Neural cell (in vitro differentiated cells): Measurements from ENCODE around the gene IL1R2. TPM values are rescaled to one million over a fixed set of nuclear protein-coding genes. Genes with fewer than 3 reads are reported as not detected.

ENCODE experiments used
- H2AFZ ChIP-seq: fragments of 200-600, 300-800 bp; sonication (generic), shearing (Covaris generic); 2 replicates; pipeline ENCODE4 v1.6.0; 2014; ENCODE audit warnings: low read depth, mild to moderate bottlenecking, antibody characterized with exemption, low read length, moderate library complexity
- H3F3A ChIP-seq: fragments of 200-600 bp; shearing (Covaris generic); 2 replicates; pipeline ENCODE4 v1.6.1; 2016; ENCODE audit warnings: mild to moderate bottlenecking, moderate library complexity, mixed read lengths, antibody characterized with exemption, low read length; ENCODE audit not compliant: insufficient read depth, poor library complexity, severe bottlenecking
- H3K27ac ChIP-seq: fragments of 200-600, 300-800 bp; sonication (generic), shearing (Covaris generic); 2 replicates; pipeline ENCODE4 v1.5.1; 2014; ENCODE audit warnings: mild to moderate bottlenecking, low read length, moderate library complexity
- H3K27me3 ChIP-seq: fragments of 300-800, 200-600 bp; sonication (generic), shearing (Covaris generic); 2 replicates; pipeline ENCODE4 v1.6.0; 2014; ENCODE audit warnings: mild to moderate bottlenecking, low read depth, low read length, moderate library complexity; ENCODE audit not compliant: insufficient read depth
- H3K36me3 ChIP-seq: fragments of 300-800, 200-600 bp; sonication (generic), shearing (Covaris generic); 2 replicates; pipeline ENCODE4 v1.5.1; 2014; ENCODE audit warnings: mild to moderate bottlenecking, antibody characterized with exemption, low read length, moderate library complexity; ENCODE audit not compliant: insufficient read depth
- H3K4me2 ChIP-seq: fragments of 300-800, 200-600 bp; sonication (generic), shearing (Covaris generic); 2 replicates; pipeline ENCODE4 v1.6.0; 2014; ENCODE audit warnings: mild to moderate bottlenecking, low read length
- H3K4me3 ChIP-seq: fragments of 300-800, 200-600 bp; sonication (generic), shearing (Covaris generic); 2 replicates; pipeline ENCODE4 v1.5.1; 2014; ENCODE audit warnings: mild to moderate bottlenecking, low read length, moderate library complexity
- H3K79me2 ChIP-seq: fragments of 200-600 bp; shearing (Covaris generic); replicated peaks from 2 replicates; pipeline ENCODE4 v1.6.0; 2014; ENCODE audit warnings: mild to moderate bottlenecking, low read length, moderate library complexity; ENCODE audit not compliant: insufficient read depth
- H3K9ac ChIP-seq: fragments of 300-800, 200-600 bp; sonication (generic), shearing (Covaris generic); 2 replicates; pipeline ENCODE4 v1.6.1; 2016; ENCODE audit warnings: mild to moderate bottlenecking, low read length, mixed read lengths
- H3K9me2 ChIP-seq: fragments of 200-600 bp; shearing (Covaris generic); 2 replicates; pipeline ENCODE4 v1.6.1; 2016; ENCODE audit warnings: mild to moderate bottlenecking, low read length, mixed read lengths; ENCODE audit not compliant: insufficient read depth
- H3K9me3 ChIP-seq: fragments of 200-600, 300-800 bp; sonication (generic), shearing (Covaris generic); 2 replicates; pipeline ENCODE4 v1.6.1; 2016; ENCODE audit warnings: mild to moderate bottlenecking, mixed run types, low read length, moderate library complexity, mixed read lengths
- H4K20me1 ChIP-seq: fragments of 200-600 bp; shearing (Covaris generic); 2 replicates; pipeline ENCODE4 v1.6.1; 2016; ENCODE audit warnings: mild to moderate bottlenecking, mixed run types; ENCODE audit not compliant: insufficient read depth
- CTCF ChIP-seq: fragments of 450-650 bp; IDR thresholded peaks from 2 replicates; pipeline ENCODE4 v1.5.1; 2014; ENCODE audit warnings: antibody characterized with exemption, mild to moderate bottlenecking, moderate library complexity; ENCODE audit not compliant: poor library complexity, severe bottlenecking
- EP300 ChIP-seq: fragments of 450-650 bp; conservative IDR thresholded peaks from 2 replicates; pipeline ENCODE4 v1.6.1; 2014; ENCODE audit warnings: antibody characterized with exemption, mild to moderate bottlenecking, moderate library complexity; ENCODE audit not compliant: poor library complexity, severe bottlenecking
- EZH2 ChIP-seq: fragments of 200-600, 300-800 bp; shearing (Covaris generic), sonication (generic); IDR thresholded peaks from 2 replicates; pipeline ENCODE4 v1.6.1; 2014; ENCODE audit warnings: antibody characterized with exemption, low read length, borderline replicate concordance, mild to moderate bottlenecking; ENCODE audit not compliant: insufficient read depth, poor library complexity, severe bottlenecking
- MXI1 ChIP-seq: fragments of 450-650 bp; conservative IDR thresholded peaks from 2 replicates; pipeline ENCODE4 v1.6.1; 2014; ENCODE audit warnings: antibody characterized with exemption, mild to moderate bottlenecking; ENCODE audit not compliant: poor library complexity, severe bottlenecking
- POLR2AphosphoS5 ChIP-seq: IDR thresholded peaks from 2 replicates; pipeline ENCODE4 v1.6.1; 2012
- RAD21 ChIP-seq: fragments of 450-650 bp; conservative IDR thresholded peaks from 2 replicates; pipeline ENCODE4 v1.6.1; 2014; ENCODE audit warnings: antibody characterized with exemption, mild to moderate bottlenecking, moderate library complexity
- SMC3 ChIP-seq: fragments of 450-650 bp; conservative IDR thresholded peaks from 2 replicates; pipeline ENCODE4 v1.6.1; 2014; ENCODE audit warnings: antibody characterized with exemption, mild to moderate bottlenecking, moderate library complexity; ENCODE audit not compliant: poor library complexity
- TAF1 ChIP-seq: IDR thresholded peaks from 2 replicates; pipeline ENCODE4 v1.6.1; 2012; ENCODE audit warnings: low read depth
- polyA plus RNA-seq: library from polyadenylated mRNA; depleted of rRNA; stranded (reverse); fragments of >200 nt; gene quantifications from 2 replicates; pipeline ENCODE4 v1.2.3, GENCODE V29; 2014
- TF ChIP-seq, protein P1 (sequence below): IDR thresholded peaks from 2 replicates; pipeline ENCODE4 v1.6.1; 2012; ENCODE audit warnings: borderline replicate concordance

The IL1R2 gene
- polyA plus RNA-seq, 1 donor from 2014 or later: not detected

- Histone ChIP-seq H3K9me3 (no peaks in the 10 kb centered on the region), H3K36me3 (no peaks in the 10 kb centered on the region), H3F3A (no peaks in the 10 kb centered on the region), H4K20me1 (no peaks in the 10 kb centered on the region), H3K9ac (no peak overlapping the region), H3K79me2 (no peaks in the 10 kb centered on the region), H3K27ac (no peak overlapping the region), H3K4me3 (no peak overlapping the region), H3K27me3 (no peaks in the 10 kb centered on the region), H2AFZ (no peak overlapping the region), H3K9me2 (no peaks in the 10 kb centered on the region), H3K4me2 (no peak overlapping the region)
- TF ChIP-seq POLR2AphosphoS5 (no peak), MXI1 (no peak), EP300 (no peak), RAD21 (no peak), CTCF (no peak)
Measured at GRCh38 chr2:102015399-102015798, 23.6 kb downstream of the IL1R2 start.

DNA sequence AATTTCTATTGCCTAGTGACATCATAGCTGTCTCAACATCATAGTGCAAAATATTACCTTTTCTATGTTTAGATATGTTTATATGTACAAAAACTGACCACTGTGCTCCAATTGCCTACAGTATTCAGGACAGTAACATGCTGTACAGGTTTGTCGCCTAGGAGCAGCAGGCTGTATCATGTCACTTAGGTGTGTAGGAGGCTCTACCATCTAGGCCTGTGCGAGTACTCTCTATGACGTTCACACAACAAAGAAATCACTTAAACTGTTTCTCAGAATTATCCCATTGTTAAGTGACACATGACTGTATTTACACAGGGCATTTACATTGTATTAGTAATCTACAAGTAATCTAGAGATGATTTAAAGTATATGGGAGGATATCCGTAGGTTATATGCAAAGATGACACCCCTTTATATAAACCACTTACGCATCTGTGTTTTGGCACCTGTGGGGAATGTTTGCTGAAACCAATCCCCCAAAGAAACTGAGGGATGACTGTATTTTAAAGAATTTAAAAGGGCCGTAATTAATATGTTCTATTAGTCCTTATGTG, 24.7 kb downstream of the IL1R2 start:
- TF ChIP-seq, protein P1, sequence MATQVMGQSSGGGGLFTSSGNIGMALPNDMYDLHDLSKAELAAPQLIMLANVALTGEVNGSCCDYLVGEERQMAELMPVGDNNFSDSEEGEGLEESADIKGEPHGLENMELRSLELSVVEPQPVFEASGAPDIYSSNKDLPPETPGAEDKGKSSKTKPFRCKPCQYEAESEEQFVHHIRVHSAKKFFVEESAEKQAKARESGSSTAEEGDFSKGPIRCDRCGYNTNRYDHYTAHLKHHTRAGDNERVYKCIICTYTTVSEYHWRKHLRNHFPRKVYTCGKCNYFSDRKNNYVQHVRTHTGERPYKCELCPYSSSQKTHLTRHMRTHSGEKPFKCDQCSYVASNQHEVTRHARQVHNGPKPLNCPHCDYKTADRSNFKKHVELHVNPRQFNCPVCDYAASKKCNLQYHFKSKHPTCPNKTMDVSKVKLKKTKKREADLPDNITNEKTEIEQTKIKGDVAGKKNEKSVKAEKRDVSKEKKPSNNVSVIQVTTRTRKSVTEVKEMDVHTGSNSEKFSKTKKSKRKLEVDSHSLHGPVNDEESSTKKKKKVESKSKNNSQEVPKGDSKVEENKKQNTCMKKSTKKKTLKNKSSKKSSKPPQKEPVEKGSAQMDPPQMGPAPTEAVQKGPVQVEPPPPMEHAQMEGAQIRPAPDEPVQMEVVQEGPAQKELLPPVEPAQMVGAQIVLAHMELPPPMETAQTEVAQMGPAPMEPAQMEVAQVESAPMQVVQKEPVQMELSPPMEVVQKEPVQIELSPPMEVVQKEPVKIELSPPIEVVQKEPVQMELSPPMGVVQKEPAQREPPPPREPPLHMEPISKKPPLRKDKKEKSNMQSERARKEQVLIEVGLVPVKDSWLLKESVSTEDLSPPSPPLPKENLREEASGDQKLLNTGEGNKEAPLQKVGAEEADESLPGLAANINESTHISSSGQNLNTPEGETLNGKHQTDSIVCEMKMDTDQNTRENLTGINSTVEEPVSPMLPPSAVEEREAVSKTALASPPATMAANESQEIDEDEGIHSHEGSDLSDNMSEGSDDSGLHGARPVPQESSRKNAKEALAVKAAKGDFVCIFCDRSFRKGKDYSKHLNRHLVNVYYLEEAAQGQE: no peak
- no peak for TF ChIP-seq EP300
- TF ChIP-seq POLR2AphosphoS5: no peak
- TF ChIP-seq EZH2: no peak
- TF ChIP-seq MXI1: no peak
- TF ChIP-seq TAF1: no peak
- TF ChIP-seq RAD21: no peak
- TF ChIP-seq CTCF: no peak
- TF ChIP-seq SMC3: no peak
- no peaks in the 10 kb centered on the region for H3K9me3 ChIP-seq
- no peak overlapping the region for H3K4me2 ChIP-seq
- no peak overlapping the region for H2AFZ ChIP-seq
- no peak overlapping the region for H3K27ac ChIP-seq
- no peaks in the 10 kb centered on the region for H3F3A ChIP-seq
- no peaks in the 10 kb centered on the region for H3K9me2 ChIP-seq
- no peaks in the 10 kb centered on the region for H4K20me1 ChIP-seq
- no peak overlapping the region for H3K9ac ChIP-seq
- no peak overlapping the region for H3K4me3 ChIP-seq
- no peaks in the 10 kb centered on the region for H3K27me3 ChIP-seq
- no peaks in the 10 kb centered on the region for H3K79me2 ChIP-seq
- no peaks in the 10 kb centered on the region for H3K36me3 ChIP-seq
